HEK293 (cell line): ENCODE results near the gene CSDE1.

Experiments used
- CTCF ChIA-PET: fragments of 350-600 bp; formaldehyde crosslinking; extraction: SDS; loops from one replicate; lab custom pipeline; 2021; ENCODE audit warnings: antibody characterized with exemption; lab: Yijun Ruan, JAX
- POLR2A ChIA-PET: fragments of 300-600 bp; formaldehyde crosslinking; extraction: SDS; loops from one replicate; lab custom pipeline; 2020; ENCODE audit warnings: antibody characterized with exemption, inconsistent platforms; lab: Yijun Ruan, JAX
- H3K27ac ChIP-seq: fragments of 200-500 bp; sonication (Bioruptor generic); 2 replicates; pipeline ENCODE4 v1.5.1; 2014; ENCODE audit warnings: low read depth, low read length, control low read depth, inconsistent platforms; ENCODE audit errors: extremely low read depth
- H3K36me3 ChIP-seq, 2 experiments: fragments of 200-500 bp in 1 of 2; sonication (Bioruptor generic) in 1 of 2; 1 replicate in 1 of 2; 2 replicates in 1 of 2; pipeline ENCODE4 v1.5.1; 2014 to 2017; ENCODE audit warnings: inconsistent platforms in 2 of 2, low read length in 2 of 2; ENCODE audit not compliant: control insufficient read depth in 2 of 2, insufficient read depth in 1 of 2
- H3K4me1 ChIP-seq: fragments of 200-500 bp; sonication (Bioruptor generic); 2 replicates; pipeline ENCODE4 v1.5.1; 2014; ENCODE audit warnings: mild to moderate bottlenecking, low read length, inconsistent platforms; ENCODE audit not compliant: control insufficient read depth, insufficient read depth
- H3K4me3 ChIP-seq: 2 replicates; pipeline ENCODE4 v1.5.1; 2011; ENCODE audit warnings: low read depth, mild to moderate bottlenecking, control low read depth, low read length, moderate library complexity
- H3K9me3 ChIP-seq: fragments of 200-500 bp; sonication (Bioruptor generic); 2 replicates; pipeline ENCODE4 v1.5.1; 2014; ENCODE audit warnings: low read depth, low read length, inconsistent platforms; ENCODE audit not compliant: control insufficient read depth, insufficient read depth
- ELK4 ChIP-seq: IDR thresholded peaks from 2 replicates; pipeline ENCODE4 v1.6.1; 2011; ENCODE audit warnings: mild to moderate bottlenecking, low read depth, low read length, borderline replicate concordance
- GLIS2 ChIP-seq: fragments of 450-650 bp; formaldehyde crosslinking; IDR thresholded peaks from 2 replicates; pipeline ENCODE4 v1.5.1; 2016; ENCODE audit warnings: missing biosample characterization, missing genetic modification characterization
- KLF1 ChIP-seq: fragments of 450-650 bp; formaldehyde crosslinking; IDR thresholded peaks from 2 replicates; pipeline ENCODE4 v1.5.1; 2016; ENCODE audit warnings: missing biosample characterization, missing genetic modification characterization
- KLF17 ChIP-seq: fragments of 450-650 bp; formaldehyde crosslinking; IDR thresholded peaks from 2 replicates; pipeline ENCODE4 v1.5.1; 2016; ENCODE audit warnings: missing biosample characterization, missing genetic modification characterization
- PRDM1 ChIP-seq: fragments of 450-650 bp; formaldehyde crosslinking; IDR thresholded peaks from 2 replicates; pipeline ENCODE4; 2016; ENCODE audit warnings: missing biosample characterization, missing genetic modification characterization
- PRDM10 ChIP-seq: fragments of 450-650 bp; formaldehyde crosslinking; IDR thresholded peaks from 2 replicates; pipeline ENCODE4 v1.5.1; 2016; ENCODE audit warnings: missing biosample characterization, missing genetic modification characterization
- ZBTB1 ChIP-seq: fragments of 450-650 bp; formaldehyde crosslinking; IDR thresholded peaks from 2 replicates; pipeline ENCODE4 v1.5.1; 2016; ENCODE audit warnings: missing biosample characterization, missing genetic modification characterization
- ZBTB17 ChIP-seq: fragments of 450-650 bp; formaldehyde crosslinking; IDR thresholded peaks from 2 replicates; pipeline ENCODE4 v1.5.1; 2016; ENCODE audit warnings: missing biosample characterization, missing genetic modification characterization
- ZBTB20 ChIP-seq: fragments of 450-650 bp; formaldehyde crosslinking; IDR thresholded peaks from 2 replicates; pipeline ENCODE4 v1.5.1; 2016; ENCODE audit warnings: missing biosample characterization, missing genetic modification characterization
- ZBTB48 ChIP-seq: fragments of 450-650 bp; formaldehyde crosslinking; IDR thresholded peaks from 2 replicates; pipeline ENCODE4 v1.5.1; 2016; ENCODE audit warnings: missing biosample characterization, missing genetic modification characterization
- ZBTB7A ChIP-seq: fragments of 450-650 bp; formaldehyde crosslinking; IDR thresholded peaks from 2 replicates; pipeline ENCODE4 v1.5.1; 2016; ENCODE audit warnings: low read depth, missing biosample characterization, missing genetic modification characterization
- ZIC2 ChIP-seq: fragments of 450-650 bp; formaldehyde crosslinking; IDR thresholded peaks from 2 replicates; pipeline ENCODE4 v1.5.1; 2016; ENCODE audit warnings: missing biosample characterization, missing genetic modification characterization
- ZNF214 ChIP-seq: fragments of 450-650 bp; formaldehyde crosslinking; IDR thresholded peaks from 2 replicates; pipeline ENCODE4 v1.5.1; 2017; ENCODE audit warnings: missing biosample characterization, mild to moderate bottlenecking, missing genetic modification characterization, borderline replicate concordance
- ZNF302 ChIP-seq: fragments of 450-650 bp; formaldehyde crosslinking; IDR thresholded peaks from 2 replicates; pipeline ENCODE4 v1.5.1; 2016; ENCODE audit warnings: missing biosample characterization, missing genetic modification characterization, low read depth
- ZNF416 ChIP-seq: fragments of 450-650 bp; formaldehyde crosslinking; IDR thresholded peaks from 2 replicates; pipeline ENCODE4 v1.5.1; 2016; ENCODE audit warnings: missing biosample characterization, missing genetic modification characterization
- ZNF423 ChIP-seq: fragments of 450-650 bp; formaldehyde crosslinking; IDR thresholded peaks from 2 replicates; pipeline ENCODE4 v1.5.1; 2016; ENCODE audit warnings: missing biosample characterization, missing genetic modification characterization
- ZNF621 ChIP-seq: fragments of 450-650 bp; formaldehyde crosslinking; IDR thresholded peaks from 2 replicates; pipeline ENCODE4 v1.5.1; 2017; ENCODE audit warnings: missing biosample characterization, missing genetic modification characterization
- ZNF623 ChIP-seq: fragments of 450-650 bp; formaldehyde crosslinking; IDR thresholded peaks from 2 replicates; pipeline ENCODE4 v1.5.1; 2016; ENCODE audit warnings: missing biosample characterization, missing genetic modification characterization
- TF ChIP-seq, protein P1 (sequence below): fragments of 450-650 bp; formaldehyde crosslinking; IDR thresholded peaks from 2 replicates; pipeline ENCODE4 v1.5.1; 2017; ENCODE audit warnings: missing biosample characterization, missing genetic modification characterization

Gene CSDE1

GRCh38 chr1:114756949-114757454, 782 bp downstream of the CSDE1 start:
- POLR2A ChIA-PET: interaction anchor here (0.5 to 1.4 kb wide), 2 partner anchors 19 to 23 kb away, joined by 3 to 4 read pairs; partner anchors contain the start of gene SIKE1
- Histone ChIP-seq H3K4me1 (peaks cover under 1% of the 10 kb centered on the region; the same call in 1 of the 2 replicates), H3K9me3 (no peaks in the 10 kb centered on the region), H3K27ac (peak overlapping the region; percentile 85; the same call in 1 of the 2 replicates), H3K36me3 (peaks cover 0 to 10% of the 10 kb centered on the region in 2 experiments; a peak in 1 of 3 replicates), H3K4me3 (peak overlapping the region; percentile 97)
- TF ChIP-seq PRDM10 (tag by site-specific recombination) (peak; percentile 82), ZBTB20 (tag by site-specific recombination) (no peak), KLF1 (0 out of 2 replicates have a peak, but pooled peaks have one; percentile 22), ZBTB48 (peak; percentile 85; the same call in 1 of the 2 replicates)
- CTCF ChIA-PET: interaction anchor here (0.6 to 1.1 kb wide), 2 partner anchors 21 to 613 kb away, joined by 3 to 4 read pairs; no protein-coding TSS in a partner anchor

DNA sequence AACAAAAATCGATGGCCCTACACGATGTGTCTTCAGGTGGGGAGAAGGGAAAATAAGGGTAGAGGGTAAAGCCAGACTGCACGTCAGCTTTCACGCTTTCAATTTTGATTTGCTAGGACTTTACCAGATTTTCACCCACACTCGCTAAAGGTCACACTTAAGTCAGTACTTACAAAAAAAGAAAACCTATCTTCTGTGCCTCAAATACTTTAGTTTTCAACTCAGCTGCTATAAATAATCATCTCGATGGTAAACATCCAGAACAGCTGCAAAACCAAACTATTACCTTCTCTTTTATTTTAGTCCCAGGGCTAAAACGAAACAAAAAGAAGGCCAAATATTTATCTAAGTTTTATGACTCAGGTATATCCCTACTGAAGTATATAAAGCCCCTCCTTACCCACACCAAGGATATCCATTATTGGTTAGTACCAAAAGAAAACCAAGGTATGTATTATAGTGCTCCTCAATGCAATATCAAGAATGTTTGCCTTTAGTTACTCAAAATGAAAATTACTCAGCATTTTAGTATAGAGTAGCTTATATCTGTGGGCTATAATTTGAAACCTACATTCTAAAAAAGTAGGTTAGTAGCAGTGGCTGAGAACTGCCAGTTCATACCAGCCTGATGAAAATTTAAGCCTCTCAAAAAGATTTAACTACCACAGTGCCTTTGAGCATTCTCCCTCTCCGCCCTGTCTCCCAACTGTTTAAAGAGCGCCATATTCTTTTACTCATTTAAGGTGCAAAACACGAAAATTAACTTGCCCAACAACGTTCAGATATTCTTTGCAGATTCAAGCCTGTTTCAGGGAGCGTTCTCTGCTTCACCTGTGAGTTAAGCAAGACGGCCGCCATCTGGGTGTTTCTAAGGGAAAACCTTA, 1.5 kb downstream of the CSDE1 start:
- CTCF ChIA-PET: interaction anchor here (0.5 kb wide), 1 partner anchor 28 kb away, joined by 3 read pairs; no protein-coding TSS in a partner anchor
- no peak for TF ChIP-seq ZNF423 (tag by site-specific recombination)
- TF ChIP-seq, protein P1, sequence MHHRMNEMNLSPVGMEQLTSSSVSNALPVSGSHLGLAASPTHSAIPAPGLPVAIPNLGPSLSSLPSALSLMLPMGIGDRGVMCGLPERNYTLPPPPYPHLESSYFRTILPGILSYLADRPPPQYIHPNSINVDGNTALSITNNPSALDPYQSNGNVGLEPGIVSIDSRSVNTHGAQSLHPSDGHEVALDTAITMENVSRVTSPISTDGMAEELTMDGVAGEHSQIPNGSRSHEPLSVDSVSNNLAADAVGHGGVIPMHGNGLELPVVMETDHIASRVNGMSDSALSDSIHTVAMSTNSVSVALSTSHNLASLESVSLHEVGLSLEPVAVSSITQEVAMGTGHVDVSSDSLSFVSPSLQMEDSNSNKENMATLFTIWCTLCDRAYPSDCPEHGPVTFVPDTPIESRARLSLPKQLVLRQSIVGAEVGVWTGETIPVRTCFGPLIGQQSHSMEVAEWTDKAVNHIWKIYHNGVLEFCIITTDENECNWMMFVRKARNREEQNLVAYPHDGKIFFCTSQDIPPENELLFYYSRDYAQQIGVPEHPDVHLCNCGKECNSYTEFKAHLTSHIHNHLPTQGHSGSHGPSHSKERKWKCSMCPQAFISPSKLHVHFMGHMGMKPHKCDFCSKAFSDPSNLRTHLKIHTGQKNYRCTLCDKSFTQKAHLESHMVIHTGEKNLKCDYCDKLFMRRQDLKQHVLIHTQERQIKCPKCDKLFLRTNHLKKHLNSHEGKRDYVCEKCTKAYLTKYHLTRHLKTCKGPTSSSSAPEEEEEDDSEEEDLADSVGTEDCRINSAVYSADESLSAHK (tag by site-specific recombination): no peak
- TF ChIP-seq ZIC2 (tag by site-specific recombination): no peak
- no peak for TF ChIP-seq ZNF214 (tag by site-specific recombination)
- no peak for TF ChIP-seq ZNF416 (tag by site-specific recombination)
- 0 out of 2 replicates have a peak, but pooled peaks have one; percentile 22 for TF ChIP-seq ZBTB17
- no peak for TF ChIP-seq ZBTB1 (tag by site-specific recombination)
- TF ChIP-seq ZNF621 (tag by site-specific recombination): no peak
- TF ChIP-seq KLF17 (tag by site-specific recombination): no peak
- TF ChIP-seq GLIS2 (tag by site-specific recombination): no peak
- TF ChIP-seq ELK4: no peak
- peak; percentile 92 for TF ChIP-seq ZNF623 (tag by site-specific recombination)
- TF ChIP-seq ZNF302: no peak
- TF ChIP-seq PRDM1 (tag by site-specific recombination): peak; percentile 76
- no peak for TF ChIP-seq ZBTB7A (tag by site-specific recombination)
- Histone ChIP-seq H3K9me3 (no peaks in the 10 kb centered on the region), H3K36me3 (peaks cover 0 to 10% of the 10 kb centered on the region in 2 experiments; a peak in 1 of 3 replicates), H3K27ac (no peak overlapping the region; the same call in 1 of the 2 replicates), H3K4me3 (peak overlapping the region; percentile 97), H3K4me1 (peaks cover 3% of the 10 kb centered on the region; the same call in 1 of the 2 replicates)
- POLR2A ChIA-PET: interaction anchor here (1.4 kb wide), 1 partner anchor 24 kb away, joined by 3 read pairs; the partner anchor contains the start of gene SIKE1
